Stimulated activated CD4-positive, alpha-beta T cell treated with anti-CD3 and anti-CD28 coated beads, TNF-alpha, amount 100 ng/mL, for 4 hours (primary cell): ENCODE data around the gene PDCD10.

ENCODE experiments used
- DNase-seq, 3 experiments: peaks; one replicate each; pipeline ENCODE4 v3.0.0-alpha.2; 2020; ENCODE audit warnings: low read depth in 3 of 3

Gene PDCD10

DNA sequence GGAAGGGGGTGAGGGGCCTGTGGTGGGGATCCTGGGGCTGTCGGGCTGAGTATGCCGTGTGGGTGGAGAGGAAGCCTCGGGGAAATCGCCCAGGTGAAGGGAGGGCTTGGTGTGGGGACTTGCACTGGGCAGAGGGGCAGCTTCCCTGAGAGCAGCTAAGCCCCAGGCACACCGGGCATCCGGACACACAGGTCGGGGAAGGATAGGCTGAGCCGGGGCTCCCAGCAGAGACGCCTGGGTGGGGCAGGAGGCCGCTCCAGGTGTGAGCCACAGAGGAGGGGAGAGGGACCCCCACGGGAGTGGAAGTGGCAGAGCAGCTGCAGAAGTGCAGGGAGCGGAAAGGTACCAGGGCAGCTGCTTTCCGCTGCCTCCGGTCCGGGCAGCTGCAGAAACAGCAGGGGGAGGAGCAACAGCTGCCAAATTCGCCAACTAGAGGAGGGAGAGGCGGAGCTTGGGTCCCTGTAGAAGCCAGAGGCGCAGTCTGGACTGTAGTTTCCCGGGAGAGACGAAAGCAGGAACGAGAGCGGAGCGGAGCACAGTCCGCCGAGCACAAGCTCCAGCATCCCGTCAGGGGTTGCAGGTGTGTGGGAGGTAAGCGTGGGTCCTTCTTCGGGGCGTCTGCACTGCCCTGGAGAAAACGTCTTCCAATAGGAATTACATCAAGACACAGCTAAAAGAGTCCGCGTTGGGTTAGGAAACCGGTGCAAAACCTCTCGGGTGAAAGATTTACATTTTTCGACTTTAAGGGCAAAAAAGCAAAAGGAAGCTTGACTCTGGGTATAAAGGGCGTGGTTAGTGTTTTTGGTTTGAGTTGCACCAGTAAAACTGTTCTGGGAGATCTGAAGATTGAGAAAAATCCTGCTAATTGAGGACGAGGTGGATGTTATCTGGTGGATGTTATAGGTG, 794 bp upstream of the PDCD10 start, which contains the start of gene SERPINI1:
TSS of gene SERPINI1 (plus strand) at position 489 of the 906 bp plus-strand sequence. CDS start 53,408 bp downstream, outside the sequence.
- DNase-seq = peak in 2 of 3 experiments; percentile 50 to 54

GRCh38 chr3:167733961-167734497, 663 bp downstream of the PDCD10 start:
- DNase-seq = no peak

- DNase-seq = no peak
Measured at GRCh38 chr3:167732313-167733065, 2.2 kb downstream of the PDCD10 start.

GRCh38 chr3:167731393-167731792, 3.3 kb downstream of the PDCD10 start:
- no peak for DNase-seq

GRCh38 chr3:167729591-167729990, 5.1 kb downstream of the PDCD10 start:
- no peak for DNase-seq

GRCh38 chr3:167728632-167729323, 5.9 kb downstream of the PDCD10 start:
- no peak for DNase-seq

DNA sequence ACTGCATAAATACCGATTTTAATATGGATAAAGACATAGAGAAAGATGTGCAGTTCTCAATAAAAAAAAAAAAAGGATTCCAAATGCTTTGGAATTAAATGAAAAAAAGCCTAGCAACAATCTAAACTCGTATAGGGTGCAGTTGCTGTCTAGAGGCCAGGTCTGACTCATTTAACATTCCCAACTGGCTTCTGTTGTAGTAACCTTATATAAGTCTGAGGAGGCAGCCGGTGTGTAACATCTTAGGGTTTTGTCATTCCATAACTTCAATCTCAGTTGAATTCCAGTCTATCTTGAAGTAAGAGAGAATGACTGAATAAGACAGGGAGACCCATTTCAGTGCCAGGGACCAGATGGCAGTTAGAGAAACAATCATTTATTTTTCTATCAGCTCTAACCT, 6.5 kb downstream of the PDCD10 start:
- no peak for DNase-seq

- DNase-seq = no peak
Measured at GRCh38 chr3:167723872-167724271, 10.8 kb downstream of the PDCD10 start.

- no peak for DNase-seq
Measured at GRCh38 chr3:167723025-167723512, 11.6 kb downstream of the PDCD10 start.

DNA sequence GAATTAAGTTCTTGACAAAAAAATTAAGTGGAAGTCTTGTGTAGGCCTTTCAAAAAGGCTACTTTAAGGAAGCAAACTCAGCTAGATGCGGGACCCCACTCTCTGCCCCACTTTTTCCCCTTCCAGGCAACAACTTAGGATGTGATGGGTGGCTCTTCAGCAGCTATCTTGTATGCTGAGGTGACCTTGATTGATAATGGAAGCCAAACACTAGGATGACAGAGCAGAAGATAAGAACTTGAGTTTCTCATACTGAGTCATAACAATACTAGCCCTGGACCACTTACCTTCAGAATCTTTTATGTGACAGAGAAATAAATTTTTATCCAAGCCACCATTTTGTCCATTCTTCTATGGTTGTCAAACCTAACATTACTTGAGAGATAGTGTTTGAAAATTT, 16.1 kb downstream of the PDCD10 start:
- no peak for DNase-seq

DNA sequence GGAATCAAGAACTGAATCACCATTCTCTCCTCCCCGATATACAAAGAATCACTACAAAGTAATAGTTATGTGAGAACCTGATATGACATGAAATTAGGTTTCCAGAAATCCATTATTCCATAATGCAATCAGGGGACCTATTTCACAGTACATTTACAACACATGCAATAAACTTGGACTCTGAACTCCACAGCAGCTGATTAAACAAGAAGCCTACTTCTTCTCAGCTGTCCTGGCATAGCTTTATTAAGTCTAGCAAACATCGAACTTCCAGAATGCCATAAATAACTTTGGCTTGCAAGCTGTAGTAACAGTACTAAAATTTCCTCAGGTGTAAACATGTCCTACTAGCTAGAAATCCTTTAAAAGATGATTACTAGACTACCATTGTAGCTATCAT, 17.8 kb downstream of the PDCD10 start:
- DNase-seq = no peak

GRCh38 chr3:167714871-167715270, 19.8 kb downstream of the PDCD10 start:
- no peak for DNase-seq

GRCh38 chr3:167712445-167712844, 22.2 kb downstream of the PDCD10 start:
- DNase-seq = no peak

- no peak for DNase-seq
Measured at GRCh38 chr3:167711439-167711838, 23.3 kb downstream of the PDCD10 start.

GRCh38 chr3:167710552-167710951, 24.1 kb downstream of the PDCD10 start:
- no peak for DNase-seq

DNA sequence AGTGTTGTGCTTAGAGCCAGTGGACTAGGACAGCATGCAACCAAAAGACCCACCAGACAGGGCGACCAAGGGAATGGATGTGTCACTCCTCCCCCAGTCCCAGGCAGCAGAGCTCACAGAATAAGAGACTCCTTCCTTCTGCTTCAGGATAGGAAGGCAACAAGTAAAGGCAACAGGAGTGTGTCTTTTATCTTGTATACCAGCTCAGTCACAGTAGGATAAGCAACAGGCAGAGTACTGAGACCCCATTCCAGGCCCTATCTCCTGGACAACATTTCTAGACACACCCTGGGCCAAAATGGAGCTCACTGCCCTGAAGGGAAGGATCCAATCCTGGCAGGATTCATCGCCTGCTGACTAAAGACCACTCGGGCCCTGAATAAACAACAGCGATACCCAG, 25.0 kb downstream of the PDCD10 start:
- DNase-seq = no peak

DNA sequence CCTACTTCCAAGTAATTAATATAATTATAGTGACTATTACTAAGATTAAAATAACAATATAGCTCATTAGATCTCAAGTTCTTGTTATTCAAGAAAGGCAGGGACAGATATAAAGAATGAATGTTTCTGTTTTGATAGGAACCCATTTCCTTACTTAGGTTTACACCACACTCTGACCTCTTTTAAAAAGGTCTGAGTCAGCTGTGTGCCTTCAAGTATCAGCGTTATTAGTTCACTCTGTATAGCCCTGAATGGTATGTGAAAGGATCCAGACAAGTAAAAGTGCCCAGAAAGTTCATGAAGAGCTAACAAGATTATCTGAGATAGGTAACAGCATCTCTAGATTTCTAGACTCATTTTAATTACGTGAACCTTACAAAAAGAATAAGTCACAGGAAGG, 28.9 kb downstream of the PDCD10 start:
- no peak for DNase-seq

GRCh38 chr3:167700926-167701325, 33.8 kb downstream of the PDCD10 start:
- no peak for DNase-seq

- DNase-seq = no peak
Measured at GRCh38 chr3:167700046-167700445, 34.6 kb downstream of the PDCD10 start.

GRCh38 chr3:167694121-167694520, 40.6 kb downstream of the PDCD10 start:
- DNase-seq = no peak

DNA sequence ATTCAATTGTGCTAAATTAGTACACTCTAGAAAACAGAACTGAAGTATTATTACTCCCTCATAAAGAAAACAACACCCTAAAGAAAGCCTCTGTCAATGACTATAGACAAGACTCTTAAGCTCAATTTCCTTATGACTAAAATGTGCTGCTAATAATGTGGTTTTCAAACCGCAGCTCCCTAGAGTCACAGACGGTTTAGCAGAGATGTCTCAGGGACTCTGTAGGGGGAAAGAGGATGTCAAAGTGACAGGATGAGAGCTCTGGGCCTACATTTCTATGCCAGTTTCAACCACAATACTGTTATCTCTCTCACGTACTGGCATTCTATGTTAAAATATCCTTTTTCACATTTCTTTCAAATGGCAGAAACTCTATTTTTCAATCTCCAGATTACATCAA, 43.3 kb downstream of the PDCD10 start:
- no peak for DNase-seq
